ENCODE measurements around the gene ARSG. TPM values are rescaled to one million over a fixed set of nuclear protein-coding genes. Genes with fewer than 3 reads are reported as not detected.

The ARSG gene
- total and polyA plus RNA-seq, 2 of the 13 experiments (the other 11 are each of a cell fraction or from before 2014, with no cell fraction given): 3.7 to 15.2 TPM

DNA sequence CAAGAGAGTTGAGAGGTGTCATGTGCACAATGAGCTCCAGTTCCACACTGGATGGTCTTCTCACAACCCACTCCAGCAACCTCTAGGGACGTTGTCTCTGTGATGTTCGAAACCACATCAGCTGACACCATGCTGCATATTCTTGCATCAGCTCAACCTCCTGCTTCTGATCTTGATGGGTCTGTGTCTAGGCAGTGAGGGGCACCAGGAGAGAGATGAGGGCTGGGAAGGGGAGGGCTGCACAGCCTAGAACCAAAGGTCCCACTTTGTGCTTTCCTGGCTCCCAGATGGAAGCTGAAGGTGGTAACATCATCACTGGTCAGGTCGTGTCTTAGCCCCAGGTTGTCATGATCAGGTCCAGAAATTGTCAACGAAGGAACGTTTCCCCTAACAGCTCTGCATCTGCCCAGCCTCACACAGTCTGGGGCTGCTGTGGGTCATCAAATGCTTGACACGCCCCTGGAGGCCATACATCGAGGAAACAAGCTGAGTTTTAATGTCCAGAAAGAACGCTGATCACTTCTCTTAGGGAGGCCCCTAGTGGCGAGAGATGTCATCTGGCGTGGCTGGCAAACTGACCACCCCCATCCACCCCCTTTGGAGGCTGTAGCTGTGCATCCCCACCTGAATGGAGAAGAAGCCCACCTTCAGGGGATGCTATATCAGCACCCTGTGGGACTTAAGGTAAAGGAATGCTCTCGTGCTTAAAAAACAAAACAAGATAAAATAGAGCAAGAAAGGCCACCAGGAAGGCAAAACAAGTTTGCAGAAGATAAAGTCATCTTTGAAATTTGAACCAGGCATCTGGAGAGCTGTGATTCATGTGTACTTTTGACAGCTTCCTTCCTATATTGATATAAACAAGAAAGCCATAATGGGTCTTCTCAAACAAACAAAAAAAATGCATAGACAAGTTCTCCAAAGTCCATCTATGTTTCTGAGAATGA lies 107.7 kb downstream of the ARSG start (continued):
- TF ChIP-seq, protein P1, sequence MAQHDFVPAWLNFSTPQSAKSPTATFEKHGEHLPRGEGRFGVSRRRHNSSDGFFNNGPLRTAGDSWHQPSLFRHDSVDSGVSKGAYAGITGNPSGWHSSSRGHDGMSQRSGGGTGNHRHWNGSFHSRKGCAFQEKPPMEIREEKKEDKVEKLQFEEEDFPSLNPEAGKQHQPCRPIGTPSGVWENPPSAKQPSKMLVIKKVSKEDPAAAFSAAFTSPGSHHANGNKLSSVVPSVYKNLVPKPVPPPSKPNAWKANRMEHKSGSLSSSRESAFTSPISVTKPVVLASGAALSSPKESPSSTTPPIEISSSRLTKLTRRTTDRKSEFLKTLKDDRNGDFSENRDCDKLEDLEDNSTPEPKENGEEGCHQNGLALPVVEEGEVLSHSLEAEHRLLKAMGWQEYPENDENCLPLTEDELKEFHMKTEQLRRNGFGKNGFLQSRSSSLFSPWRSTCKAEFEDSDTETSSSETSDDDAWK (CRISPR knock-in tag; IDR thresholded peaks at IDR 0.05): no peak
- TF ChIP-seq ARNTL (CRISPR knock-in tag; IDR thresholded peaks at IDR 0.05) (peak; percentile 80; the same call in 1 of the 2 replicates), ZFAT (CRISPR knock-in tag; conservative IDR thresholded peaks at IDR 0.05) (no peak), HIVEP1 (CRISPR knock-in tag; IDR thresholded peaks at IDR 0.05) (peak; percentile 46; the same call in 1 of the 2 replicates), ZNF274 (CRISPR knock-in tag; IDR thresholded peaks at IDR 0.05) (peak; percentile 51; the same call in 1 of the 2 replicates), SOX13 (IDR thresholded peaks at IDR 0.05) (no peak), SOX13 (CRISPR knock-in tag; conservative IDR thresholded peaks at IDR 0.05 in 1 of 2, IDR thresholded peaks at IDR 0.05 in 1 of 2) (peak in 1 of 2 experiments; percentile 31; a peak in 1 of 4 replicates), ZNF230 (CRISPR knock-in tag; IDR thresholded peaks at IDR 0.05) (peak; percentile 36; the same call in 1 of the 2 replicates), ZNF569 (CRISPR knock-in tag; IDR thresholded peaks at IDR 0.05; ENCODE audit: borderline replicate concordance) (no peak), ETV5 (CRISPR knock-in tag; IDR thresholded peaks at IDR 0.05; ENCODE audit: borderline replicate concordance) (peak; percentile 52; the same call in 1 of the 2 replicates), ZNF878 (CRISPR knock-in tag; IDR thresholded peaks at IDR 0.05) (0 out of 2 replicates have a peak, but pooled peaks have one; percentile 34), SNAPC2 (CRISPR knock-in tag; IDR thresholded peaks at IDR 0.05) (peak; percentile 74; the same call in 1 of the 2 replicates), ZNF761 (CRISPR knock-in tag; conservative IDR thresholded peaks at IDR 0.05) (0 out of 2 replicates have a peak, but pooled peaks have one; percentile 59), ZNF547 (CRISPR knock-in tag; IDR thresholded peaks at IDR 0.05) (0 out of 2 replicates have a peak, but pooled peaks have one; percentile 54), HMG20A (CRISPR knock-in tag; IDR thresholded peaks at IDR 0.05; ENCODE audit: borderline replicate concordance) (peak; percentile 54; the same call in 1 of the 2 replicates), TSC22D2 (CRISPR knock-in tag; IDR thresholded peaks at IDR 0.05; ENCODE audit: borderline replicate concordance) (peak; percentile 72; the same call in 1 of the 2 replicates)
- TF ChIP-seq, protein P2, sequence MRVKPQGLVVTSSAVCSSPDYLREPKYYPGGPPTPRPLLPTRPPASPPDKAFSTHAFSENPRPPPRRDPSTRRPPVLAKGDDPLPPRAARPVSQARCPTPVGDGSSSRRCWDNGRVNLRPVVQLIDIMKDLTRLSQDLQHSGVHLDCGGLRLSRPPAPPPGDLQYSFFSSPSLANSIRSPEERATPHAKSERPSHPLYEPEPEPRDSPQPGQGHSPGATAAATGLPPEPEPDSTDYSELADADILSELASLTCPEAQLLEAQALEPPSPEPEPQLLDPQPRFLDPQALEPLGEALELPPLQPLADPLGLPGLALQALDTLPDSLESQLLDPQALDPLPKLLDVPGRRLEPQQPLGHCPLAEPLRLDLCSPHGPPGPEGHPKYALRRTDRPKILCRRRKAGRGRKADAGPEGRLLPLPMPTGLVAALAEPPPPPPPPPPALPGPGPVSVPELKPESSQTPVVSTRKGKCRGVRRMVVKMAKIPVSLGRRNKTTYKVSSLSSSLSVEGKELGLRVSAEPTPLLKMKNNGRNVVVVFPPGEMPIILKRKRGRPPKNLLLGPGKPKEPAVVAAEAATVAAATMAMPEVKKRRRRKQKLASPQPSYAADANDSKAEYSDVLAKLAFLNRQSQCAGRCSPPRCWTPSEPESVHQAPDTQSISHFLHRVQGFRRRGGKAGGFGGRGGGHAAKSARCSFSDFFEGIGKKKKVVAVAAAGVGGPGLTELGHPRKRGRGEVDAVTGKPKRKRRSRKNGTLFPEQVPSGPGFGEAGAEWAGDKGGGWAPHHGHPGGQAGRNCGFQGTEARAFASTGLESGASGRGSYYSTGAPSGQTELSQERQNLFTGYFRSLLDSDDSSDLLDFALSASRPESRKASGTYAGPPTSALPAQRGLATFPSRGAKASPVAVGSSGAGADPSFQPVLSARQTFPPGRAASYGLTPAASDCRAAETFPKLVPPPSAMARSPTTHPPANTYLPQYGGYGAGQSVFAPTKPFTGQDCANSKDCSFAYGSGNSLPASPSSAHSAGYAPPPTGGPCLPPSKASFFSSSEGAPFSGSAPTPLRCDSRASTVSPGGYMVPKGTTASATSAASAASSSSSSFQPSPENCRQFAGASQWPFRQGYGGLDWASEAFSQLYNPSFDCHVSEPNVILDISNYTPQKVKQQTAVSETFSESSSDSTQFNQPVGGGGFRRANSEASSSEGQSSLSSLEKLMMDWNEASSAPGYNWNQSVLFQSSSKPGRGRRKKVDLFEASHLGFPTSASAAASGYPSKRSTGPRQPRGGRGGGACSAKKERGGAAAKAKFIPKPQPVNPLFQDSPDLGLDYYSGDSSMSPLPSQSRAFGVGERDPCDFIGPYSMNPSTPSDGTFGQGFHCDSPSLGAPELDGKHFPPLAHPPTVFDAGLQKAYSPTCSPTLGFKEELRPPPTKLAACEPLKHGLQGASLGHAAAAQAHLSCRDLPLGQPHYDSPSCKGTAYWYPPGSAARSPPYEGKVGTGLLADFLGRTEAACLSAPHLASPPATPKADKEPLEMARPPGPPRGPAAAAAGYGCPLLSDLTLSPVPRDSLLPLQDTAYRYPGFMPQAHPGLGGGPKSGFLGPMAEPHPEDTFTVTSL (CRISPR knock-in tag; IDR thresholded peaks at IDR 0.05; ENCODE audit: borderline replicate concordance): peak; percentile 46; the same call in 1 of the 2 replicates
- TF ChIP-seq, protein P3, sequence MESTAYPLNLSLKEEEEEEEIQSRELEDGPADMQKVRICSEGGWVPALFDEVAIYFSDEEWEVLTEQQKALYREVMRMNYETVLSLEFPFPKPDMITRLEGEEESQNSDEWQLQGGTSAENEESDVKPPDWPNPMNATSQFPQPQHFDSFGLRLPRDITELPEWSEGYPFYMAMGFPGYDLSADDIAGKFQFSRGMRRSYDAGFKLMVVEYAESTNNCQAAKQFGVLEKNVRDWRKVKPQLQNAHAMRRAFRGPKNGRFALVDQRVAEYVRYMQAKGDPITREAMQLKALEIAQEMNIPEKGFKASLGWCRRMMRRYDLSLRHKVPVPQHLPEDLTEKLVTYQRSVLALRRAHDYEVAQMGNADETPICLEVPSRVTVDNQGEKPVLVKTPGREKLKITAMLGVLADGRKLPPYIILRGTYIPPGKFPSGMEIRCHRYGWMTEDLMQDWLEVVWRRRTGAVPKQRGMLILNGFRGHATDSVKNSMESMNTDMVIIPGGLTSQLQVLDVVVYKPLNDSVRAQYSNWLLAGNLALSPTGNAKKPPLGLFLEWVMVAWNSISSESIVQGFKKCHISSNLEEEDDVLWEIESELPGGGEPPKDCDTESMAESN (CRISPR knock-in tag; conservative IDR thresholded peaks at IDR 0.05): 0 out of 2 replicates have a peak, but pooled peaks have one; percentile 22
- TF ChIP-seq, protein P4, sequence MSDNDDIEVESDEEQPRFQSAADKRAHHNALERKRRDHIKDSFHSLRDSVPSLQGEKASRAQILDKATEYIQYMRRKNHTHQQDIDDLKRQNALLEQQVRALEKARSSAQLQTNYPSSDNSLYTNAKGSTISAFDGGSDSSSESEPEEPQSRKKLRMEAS (IDR thresholded peaks at IDR 0.05): peak; percentile 68; the same call in 1 of the 2 replicates
